Thymus (tissue), 11 donors: ENCODE measurements around the gene CCNQ. TPM values are rescaled to one million over a fixed set of nuclear protein-coding genes. Genes with fewer than 3 reads are reported as not detected.
A peak's percentile ranks its signal among the peaks of the same experiment; 100 is the strongest.

Experiments used
- DNase-seq, 9 donors: peaks; one replicate each; pipeline ENCODE4 v3.0.0-alpha.2; 2013; ENCODE audit warnings: low spot score in 9 of 9, low read depth in 6 of 9, missing footprints in 1 of 9
- H3K27ac ChIP-seq, 2 donors: one replicate each; pipeline ENCODE4 v1.5.1; 2013; ENCODE audit warnings: control low read depth in 1 of 2, low read depth in 1 of 2, low read length in 1 of 2, mild to moderate bottlenecking in 1 of 2, moderate library complexity in 1 of 2
- H3K27me3 ChIP-seq, 2 donors: one replicate each; pipeline ENCODE4 v1.5.1; 2013; ENCODE audit warnings: low read length in 1 of 2; ENCODE audit not compliant: control insufficient read depth in 2 of 2, insufficient read depth in 1 of 2
- H3K36me3 ChIP-seq, 2 donors: one replicate each; pipeline ENCODE4 v1.5.1; 2013; ENCODE audit warnings: low read length in 1 of 2, mild to moderate bottlenecking in 1 of 2, moderate library complexity in 1 of 2; ENCODE audit not compliant: control insufficient read depth in 2 of 2, insufficient read depth in 2 of 2
- H3K4me1 ChIP-seq, 2 donors: one replicate each; pipeline ENCODE4 v1.5.1; 2013; ENCODE audit warnings: low read length in 2 of 2; ENCODE audit not compliant: control insufficient read depth in 2 of 2, insufficient read depth in 2 of 2
- H3K4me3 ChIP-seq, 2 donors: one replicate each; pipeline ENCODE4 v1.5.1; 2013; ENCODE audit warnings: low read length in 2 of 2, control low read depth in 1 of 2, mild to moderate bottlenecking in 1 of 2
- H3K9me3 ChIP-seq, 2 donors: one replicate each; pipeline ENCODE4 v1.5.1; 2013; ENCODE audit warnings: low read length in 1 of 2, mild to moderate bottlenecking in 1 of 2; ENCODE audit not compliant: control insufficient read depth in 2 of 2, insufficient read depth in 1 of 2
- WGBS: extraction: QIAGEN DNeasy Blood & Tissue Kit; methylation state at CpG from one replicate; pipeline ENCODE4 v1.1.7; 2013; 5-methylcytosine and 5-hydroxymethylcytosine counted together
- polyA plus RNA-seq: library from polyadenylated mRNA; stranded (reverse); fragments of 200-250 nt; gene quantifications from one replicate; pipeline ENCODE4 v1.2.3, GENCODE V29; 2013
- total RNA-seq: library from RNA; stranded (reverse); fragments of 120-200 nt; gene quantifications from one replicate; pipeline ENCODE4 v1.2.4, GENCODE V29; 2013
- donor health status: healthy.

The CCNQ gene
- total and polyA plus RNA-seq, 2 donors = 21.1 to 28.4 TPM

- WGBS = 92% methylated on average over 16 of the region's 16 CpGs
- Histone ChIP-seq H3K4me1 (no peaks in the 10 kb centered on the region), H3K36me3 (no peaks in the 10 kb centered on the region), H3K27ac (no peak overlapping the region), H3K9me3 (no peaks in the 10 kb centered on the region), H3K4me3 (no peak overlapping the region), H3K27me3 (peaks cover 0 to 12% of the 10 kb centered on the region in 2 donors)
- no peak for DNase-seq
These were observed 27.2 kb upstream of the CCNQ start for GRCh38 chrX:153626025-153626633.

GRCh38 chrX:153625271-153626024 lies 26.5 kb upstream of the CCNQ start:
- WGBS = 98% methylated on average over 20 of the region's 21 CpGs
- Histone ChIP-seq H3K4me1 (no peaks in the 10 kb centered on the region), H3K36me3 (no peaks in the 10 kb centered on the region), H3K27me3 (peaks cover 0 to 12% of the 10 kb centered on the region in 2 donors), H3K4me3 (no peak overlapping the region), H3K9me3 (no peaks in the 10 kb centered on the region), H3K27ac (no peak overlapping the region)
- no peak for DNase-seq

- H3K4me1 ChIP-seq = no peaks in the 10 kb centered on the region
- no peak overlapping the region for H3K4me3 ChIP-seq
- peaks cover 0 to 12% of the 10 kb centered on the region in 2 donors for H3K27me3 ChIP-seq
- H3K27ac ChIP-seq = no peak overlapping the region
- no peaks in the 10 kb centered on the region for H3K36me3 ChIP-seq
- H3K9me3 ChIP-seq = no peaks in the 10 kb centered on the region
- no peak for DNase-seq
- 92% methylated on average over 15 of the region's 15 CpGs for WGBS
These were observed 25.5 kb upstream of the CCNQ start for GRCh38 chrX:153624196-153625091.

DNA sequence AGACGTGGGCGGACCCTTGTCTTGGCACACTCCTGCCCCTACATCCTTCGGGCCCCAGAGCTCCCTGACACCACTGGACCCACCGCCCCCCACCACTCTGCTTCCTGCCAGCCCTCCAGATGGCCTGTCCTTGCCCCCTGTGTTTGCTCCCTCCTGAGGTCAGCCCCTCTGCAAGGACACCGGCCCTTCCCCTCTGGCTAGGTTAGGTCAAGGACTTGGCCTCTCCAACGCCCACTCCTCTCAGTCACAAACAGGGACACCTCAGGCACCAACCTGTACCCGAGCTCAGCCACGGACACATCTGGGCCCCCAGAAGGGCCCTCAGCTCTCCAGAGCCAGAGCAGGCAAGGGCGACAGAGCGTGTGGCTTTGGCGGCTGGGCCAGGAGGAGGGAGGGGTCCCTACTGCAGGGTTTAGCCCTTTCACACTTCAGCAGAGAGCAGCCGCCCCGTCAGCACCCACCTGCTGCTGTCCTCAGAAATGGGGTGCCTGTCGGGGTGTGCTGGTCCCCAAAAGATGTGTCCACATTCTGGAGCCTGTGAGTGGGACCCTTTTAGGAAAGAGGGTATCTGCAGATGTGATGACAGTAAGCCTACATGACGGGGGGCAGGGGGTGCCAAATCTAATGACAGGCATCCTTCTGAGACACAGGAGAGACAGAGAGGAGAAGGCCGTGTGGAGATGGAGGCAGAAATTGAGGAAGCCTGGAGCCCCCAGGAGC lies 24.5 kb upstream of the CCNQ start:
- Histone ChIP-seq H3K4me3 (no peak overlapping the region), H3K36me3 (no peaks in the 10 kb centered on the region), H3K27me3 (peaks cover 0 to 13% of the 10 kb centered on the region in 2 donors), H3K9me3 (no peaks in the 10 kb centered on the region), H3K27ac (no peak overlapping the region), H3K4me1 (no peaks in the 10 kb centered on the region)
- no peak for DNase-seq
- WGBS = 96% methylated on average over 16 of the region's 16 CpGs

DNA sequence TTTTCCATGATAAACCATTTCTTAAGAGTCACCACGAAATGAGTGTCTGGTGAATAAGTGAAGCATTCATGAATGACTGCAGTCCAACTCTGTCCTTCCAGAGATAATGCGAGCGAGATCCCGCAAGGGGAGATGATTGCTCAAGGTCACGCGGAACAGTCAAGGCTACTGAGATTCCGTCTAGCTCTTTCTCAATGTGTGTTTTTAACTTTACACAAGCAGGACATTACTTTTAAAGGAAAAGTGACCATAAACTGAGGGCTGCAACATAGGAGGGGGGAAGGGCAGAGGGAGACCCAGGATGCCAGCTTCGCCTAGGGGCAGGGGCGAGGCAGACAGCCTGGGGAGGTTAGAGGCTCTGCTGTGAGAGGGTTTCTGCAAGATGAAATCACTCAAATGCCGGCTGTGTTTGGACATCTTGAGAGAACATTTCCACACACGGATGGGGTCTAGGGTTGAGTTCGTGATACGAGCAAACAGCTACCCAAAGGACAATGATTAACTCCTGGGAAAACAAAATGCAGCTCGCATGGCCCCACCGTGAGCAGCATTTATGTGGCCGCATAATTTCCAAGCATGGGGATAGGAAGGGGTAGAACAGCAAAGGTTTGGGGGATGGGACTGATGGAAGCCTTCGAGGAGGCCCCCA lies 23.8 kb upstream of the CCNQ start:
- no peaks in the 10 kb centered on the region for H3K4me1 ChIP-seq
- peaks cover 0 to 16% of the 10 kb centered on the region in 2 donors for H3K27me3 ChIP-seq
- no peak for DNase-seq
- H3K36me3 ChIP-seq = no peaks in the 10 kb centered on the region
- WGBS = 92% methylated on average over 17 of the region's 17 CpGs
- no peak overlapping the region for H3K4me3 ChIP-seq
- H3K27ac ChIP-seq = no peak overlapping the region
- no peaks in the 10 kb centered on the region for H3K9me3 ChIP-seq

DNA sequence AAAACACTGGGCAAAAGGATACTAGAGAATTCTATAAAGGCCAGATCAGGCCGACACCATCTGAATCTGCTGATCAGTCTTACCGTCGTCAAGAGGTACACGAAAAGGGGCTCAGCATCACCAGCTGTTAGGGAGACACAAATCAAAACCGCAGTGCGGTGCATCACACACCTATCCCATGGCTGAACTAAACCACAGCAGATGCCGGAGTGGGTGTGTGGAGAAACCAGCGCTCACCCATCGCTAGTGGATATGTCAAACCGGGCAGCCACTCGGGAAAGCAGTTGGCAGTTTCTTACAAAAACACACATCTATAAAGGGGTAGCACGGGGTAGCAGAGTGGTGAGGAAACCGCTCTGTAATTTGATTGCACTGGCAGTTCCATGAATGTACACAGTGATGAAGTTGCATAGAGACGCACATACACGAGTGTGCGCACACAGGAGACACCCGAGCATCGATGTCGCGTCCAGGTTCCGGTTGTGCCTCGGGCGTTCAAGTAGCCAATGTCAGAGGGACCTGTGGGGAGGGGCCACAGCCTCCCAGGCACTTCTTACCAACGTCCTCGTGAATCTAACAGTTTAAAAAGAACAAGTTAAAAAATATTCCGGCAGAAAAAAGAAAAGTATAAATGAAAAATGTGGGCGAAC lies 23.1 kb upstream of the CCNQ start:
- Histone ChIP-seq H3K27me3 (peaks cover 0 to 18% of the 10 kb centered on the region in 2 donors), H3K27ac (no peak overlapping the region), H3K36me3 (no peaks in the 10 kb centered on the region), H3K9me3 (no peaks in the 10 kb centered on the region), H3K4me3 (no peak overlapping the region), H3K4me1 (no peaks in the 10 kb centered on the region)
- DNase-seq = no peak
- 95% methylated on average over 27 of the region's 27 CpGs for WGBS

GRCh38 chrX:153620576-153620975 lies 21.6 kb upstream of the CCNQ start:
- H3K4me3 ChIP-seq = no peak overlapping the region
- H3K9me3 ChIP-seq = no peaks in the 10 kb centered on the region
- 91% methylated on average over 5 of the region's 5 CpGs for WGBS
- no peaks in the 10 kb centered on the region for H3K36me3 ChIP-seq
- no peaks in the 10 kb centered on the region for H3K4me1 ChIP-seq
- H3K27me3 ChIP-seq = peaks cover 0 to 22% of the 10 kb centered on the region in 2 donors
- no peak for DNase-seq
- no peak overlapping the region for H3K27ac ChIP-seq

GRCh38 chrX:153614818-153615217 lies 15.9 kb upstream of the CCNQ start:
- H3K9me3 ChIP-seq = no peaks in the 10 kb centered on the region
- peaks cover 0 to 6% of the 10 kb centered on the region in 2 donors for H3K4me1 ChIP-seq
- peak in 1 of 9 donors; percentile 16 for DNase-seq
- H3K27ac ChIP-seq = no peak overlapping the region
- H3K4me3 ChIP-seq = no peak overlapping the region
- WGBS = 65% methylated on average over 6 of the region's 6 CpGs
- peaks cover 0 to 45% of the 10 kb centered on the region in 2 donors for H3K27me3 ChIP-seq
- H3K36me3 ChIP-seq = no peaks in the 10 kb centered on the region
